GM18858 (cell line): ENCODE data around the gene PHTF1.

Experiments
- ATAC-seq: cut with Tn5 transposase; IDR thresholded peaks from one replicate; pipeline ENCODE4 v1.9.1; 2021; ENCODE audit not compliant: unreplicated experiment

Gene PHTF1

GRCh38 chr1:113759333-113760101 is at the start of gene PHTF1:
TSS of gene PHTF1 (minus strand) at chr1:113759486. CDS start at chr1:113758703, 783 bp downstream.
- peak; percentile 64 for ATAC-seq

GRCh38 chr1:113808450-113809195 is 49.3 kb upstream of the PHTF1 start:
- no peak for ATAC-seq

GRCh38 chr1:113805639-113806038 is 46.4 kb upstream of the PHTF1 start:
- no peak for ATAC-seq

- ATAC-seq = no peak
Observed at GRCh38 chr1:113805256-113805531, 45.9 kb upstream of the PHTF1 start.

- ATAC-seq = no peak
Observed at GRCh38 chr1:113804421-113805255, 45.4 kb upstream of the PHTF1 start.

- no peak for ATAC-seq
Observed at GRCh38 chr1:113802367-113803007, 43.2 kb upstream of the PHTF1 start.

- ATAC-seq = no peak
Observed at GRCh38 chr1:113800487-113800886, 41.2 kb upstream of the PHTF1 start.

GRCh38 chr1:113797472-113797871 is 38.2 kb upstream of the PHTF1 start:
- ATAC-seq = no peak

GRCh38 chr1:113793878-113794834 is 34.9 kb upstream of the PHTF1 start:
- ATAC-seq = no peak

GRCh38 chr1:113792986-113793385 is 33.7 kb upstream of the PHTF1 start:
- ATAC-seq = no peak

GRCh38 chr1:113792471-113792870 is 33.2 kb upstream of the PHTF1 start:
- no peak for ATAC-seq

GRCh38 chr1:113788802-113789201 is 29.5 kb upstream of the PHTF1 start:
- ATAC-seq = no peak

GRCh38 chr1:113787663-113788062 is 28.4 kb upstream of the PHTF1 start:
- ATAC-seq = no peak

- no peak for ATAC-seq
Observed at GRCh38 chr1:113786069-113786468, 26.8 kb upstream of the PHTF1 start.

- ATAC-seq = peak; percentile 61
Observed at GRCh38 chr1:113784104-113784779, 25.0 kb upstream of the PHTF1 start.

GRCh38 chr1:113783254-113784103 is 24.2 kb upstream of the PHTF1 start:
- ATAC-seq = peak; percentile 52

GRCh38 chr1:113782406-113782805 is 23.1 kb upstream of the PHTF1 start:
- ATAC-seq = no peak

GRCh38 chr1:113780374-113781146 is 21.3 kb upstream of the PHTF1 start:
- peak; percentile 43 for ATAC-seq
